Kidney (tissue), 14 donors: ENCODE data around the gene SPI1. TPM values are rescaled to one million over a fixed set of nuclear protein-coding genes. Genes with fewer than 3 reads are reported as not detected.

ENCODE experiments used
- DNase-seq, 5 donors: peaks; one replicate each; pipeline ENCODE4 v3.0.0-alpha.2; 2013 to 2020
- FAIRE-seq: peaks from 2 replicates; lab custom pipeline; 2012; peaks lifted over from hg19 to GRCh38; lab: Jason Lieb, UNC
- H3K27ac ChIP-seq, 2 donors: one replicate each; pipeline ENCODE4 v1.7.0; 2013; ENCODE audit warnings: low read depth in 2 of 2, low read length in 2 of 2, inconsistent platforms in 1 of 2
- H3K27me3 ChIP-seq: one replicate; pipeline ENCODE4 v1.7.1; 2013; ENCODE audit warnings: low read length, inconsistent platforms; ENCODE audit not compliant: control insufficient read depth, insufficient read depth
- H3K36me3 ChIP-seq, 3 donors: one replicate each; pipeline versions ENCODE4 v1.7.0 to v1.7.1; 2013; ENCODE audit warnings: low read length in 3 of 3, control low read depth in 1 of 3, inconsistent platforms in 1 of 3; ENCODE audit not compliant: insufficient read depth in 3 of 3, control insufficient read depth in 2 of 3
- H3K4me1 ChIP-seq, 3 donors: one replicate each; pipeline versions ENCODE4 v1.7.0 to v1.7.1; 2013; ENCODE audit warnings: low read length in 3 of 3, inconsistent platforms in 1 of 3, low read depth in 1 of 3; ENCODE audit not compliant: control insufficient read depth in 2 of 3, insufficient read depth in 2 of 3
- H3K4me3 ChIP-seq, 3 donors: one replicate each; pipeline versions ENCODE4 v1.7.0 to v1.8.1; 2013; ENCODE audit warnings: low read length in 3 of 3, control low read depth in 1 of 3, inconsistent platforms in 1 of 3
- H3K9ac ChIP-seq, 3 donors: one replicate each; pipeline versions ENCODE4 v1.7.0 to v1.7.1; 2013; ENCODE audit warnings: low read length in 3 of 3, control low read depth in 1 of 3, inconsistent platforms in 1 of 3
- H3K9me3 ChIP-seq, 3 donors: one replicate each; pipeline versions ENCODE4 v1.7.0 to v1.7.1; 2013; ENCODE audit warnings: low read length in 3 of 3, control low read depth in 1 of 3, inconsistent platforms in 1 of 3; ENCODE audit not compliant: control insufficient read depth in 2 of 3, insufficient read depth in 1 of 3
- CTCF ChIP-seq: IDR thresholded peaks from 3 replicates; pipeline ENCODE4 v1.5.1; 2012; ENCODE audit warnings: mild to moderate bottlenecking, moderate library complexity, borderline replicate concordance; ENCODE audit not compliant: insufficient read depth; ENCODE audit errors: extremely low read depth
- intact Hi-C: fragments of 100-400 bp; cut with DNase I; formaldehyde crosslinking; loops from one replicate; pipeline ENCODE4 v1.11.1; 2022
- polyA plus RNA-seq: library from polyadenylated mRNA; stranded (reverse); fragments of 350-450 nt; fragmentation: Illumina TruSeq; extraction: RNeasy Lipid Tissue Mini Kit (QIAGEN cat#74804); gene quantifications from one replicate; pipeline ENCODE4 v1.2.3, GENCODE V29; 2014; ENCODE audit warnings: low read depth, low replicate concordance; ENCODE audit not compliant: insufficient read depth
- total RNA-seq: library from RNA; stranded (reverse); fragmentation: NEBNext Ultra II Directional; extraction: Animal tissue kit (Norgen Biotek cat#: 25700); gene quantifications from one replicate; pipeline ENCODE4 v1.2.1, GENCODE V29; 2021
- donor health status: control.
- donor health status: control.
- donor health status: control.
- donor health status: control.
- donor health status: control.
- donor health status: DM: yes; HTN: yes; CAD: no.
- donor health status: Normal renal cell carcinoma (clear cell type).

Gene SPI1
- total and polyA plus RNA-seq, 2 donors from 2014 or later: 7.3 to 39.8 TPM

- Histone ChIP-seq H3K4me1 (peaks cover 0 to 5% (median 0%) of the 10 kb centered on the region in 3 donors), H3K4me3 (no peak overlapping the region), H3K9me3 (no peaks in the 10 kb centered on the region), H3K27ac (no peak overlapping the region), H3K9ac (no peak overlapping the region), H3K27me3 (no peaks in the 10 kb centered on the region), H3K36me3 (no peaks in the 10 kb centered on the region)
- no peak for TF ChIP-seq CTCF
- FAIRE-seq (no peak), DNase-seq (no peak)
- intact Hi-C loops: no loop called here
Observed at GRCh38 chr11:47360341-47360740, 18.0 kb downstream of the SPI1 start.

- no peaks in the 10 kb centered on the region for H3K36me3 ChIP-seq
- H3K27ac ChIP-seq: no peak overlapping the region
- H3K4me1 ChIP-seq: peaks cover 0 to 5% (median 0%) of the 10 kb centered on the region in 3 donors
- no peak for TF ChIP-seq CTCF
- H3K9ac ChIP-seq: no peak overlapping the region
- DNase-seq (no peak), FAIRE-seq (no peak)
- no peak overlapping the region for H3K4me3 ChIP-seq
- no peaks in the 10 kb centered on the region for H3K9me3 ChIP-seq
- H3K27me3 ChIP-seq: no peaks in the 10 kb centered on the region
- intact Hi-C loops: no loop called here
Observed at GRCh38 chr11:47359586-47359985, 18.8 kb downstream of the SPI1 start.

- FAIRE-seq (no peak), DNase-seq (no peak)
- Histone ChIP-seq H3K4me1 (peaks cover 0 to 5% (median 0%) of the 10 kb centered on the region in 3 donors), H3K4me3 (no peak overlapping the region), H3K9me3 (no peaks in the 10 kb centered on the region), H3K27ac (no peak overlapping the region), H3K27me3 (no peaks in the 10 kb centered on the region), H3K9ac (no peak overlapping the region), H3K36me3 (no peaks in the 10 kb centered on the region)
- intact Hi-C loops: no loop called here
- no peak for TF ChIP-seq CTCF
Observed at GRCh38 chr11:47359162-47359561, 19.2 kb downstream of the SPI1 start.

- FAIRE-seq: no peak
- no peak overlapping the region for H3K27ac ChIP-seq
- intact Hi-C loops: no loop called here
- TF ChIP-seq CTCF: no peak
- H3K27me3 ChIP-seq: no peaks in the 10 kb centered on the region
- H3K9ac ChIP-seq: no peak overlapping the region
- no peaks in the 10 kb centered on the region for H3K9me3 ChIP-seq
- DNase-seq: no peak
- H3K4me1 ChIP-seq: peaks cover 0 to 5% (median 0%) of the 10 kb centered on the region in 3 donors
- no peaks in the 10 kb centered on the region for H3K36me3 ChIP-seq
- no peak overlapping the region for H3K4me3 ChIP-seq
Observed at GRCh38 chr11:47358731-47359051, 19.7 kb downstream of the SPI1 start.
